DMS53 (cell line): ENCODE results near the gene SRD5A2.

Experiments used
- DNase-seq: peaks from one replicate; lab custom pipeline; 2025; lab: John Stamatoyannopoulos, UW

The SRD5A2 gene

GRCh38 chr2:31580321-31581117, at the start of gene SRD5A2:
Gene SRD5A2, minus strand, starts transcription at chr2:31580938. Its CDS starts 38 bp downstream, at chr2:31580900.
- DNase-seq = peak; percentile 52

GRCh38 chr2:31606509-31606908, 25.8 kb upstream of the SRD5A2 start:
- DNase-seq = no peak

GRCh38 chr2:31598694-31599093, 18.0 kb upstream of the SRD5A2 start:
- no peak for DNase-seq

- DNase-seq = no peak
Measured at GRCh38 chr2:31586230-31586629, 5.5 kb upstream of the SRD5A2 start.

- DNase-seq = no peak
Measured at GRCh38 chr2:31581124-31581795, 522 bp upstream of the SRD5A2 start.

GRCh38 chr2:31579996-31580320, 780 bp downstream of the SRD5A2 start:
- no peak for DNase-seq

- peak; percentile 85 for DNase-seq
Measured at GRCh38 chr2:31578316-31578715, 2.4 kb downstream of the SRD5A2 start.

GRCh38 chr2:31577143-31577542, 3.6 kb downstream of the SRD5A2 start:
- no peak for DNase-seq

- DNase-seq = no peak
Measured at GRCh38 chr2:31568585-31569201, 12.0 kb downstream of the SRD5A2 start.

GRCh38 chr2:31567679-31568078, 13.1 kb downstream of the SRD5A2 start:
- no peak for DNase-seq

- DNase-seq = peak; percentile 23
Measured at GRCh38 chr2:31563273-31563839, 17.4 kb downstream of the SRD5A2 start.

GRCh38 chr2:31561823-31562222, 18.9 kb downstream of the SRD5A2 start:
- DNase-seq = no peak

GRCh38 chr2:31558401-31559295, 22.1 kb downstream of the SRD5A2 start:
- DNase-seq = peak; percentile 66

- DNase-seq = no peak
Measured at GRCh38 chr2:31556940-31557339, 23.8 kb downstream of the SRD5A2 start.

GRCh38 chr2:31555967-31556706, 24.6 kb downstream of the SRD5A2 start:
- DNase-seq = peak; percentile 5

GRCh38 chr2:31553362-31553761, 27.4 kb downstream of the SRD5A2 start:
- no peak for DNase-seq

GRCh38 chr2:31547485-31547884, 33.3 kb downstream of the SRD5A2 start:
- no peak for DNase-seq

GRCh38 chr2:31541853-31542252, 38.9 kb downstream of the SRD5A2 start:
- DNase-seq = no peak

GRCh38 chr2:31539505-31539904, 41.2 kb downstream of the SRD5A2 start:
- DNase-seq = no peak

- DNase-seq = peak; percentile 57
Measured at GRCh38 chr2:31535768-31536167, 45.0 kb downstream of the SRD5A2 start.

GRCh38 chr2:31534636-31535035, 46.1 kb downstream of the SRD5A2 start:
- DNase-seq = no peak
